Ureter (tissue), 1 donor: Measurements from ENCODE around the gene TAL2. TPM values are rescaled to one million over a fixed set of nuclear protein-coding genes. Genes with fewer than 3 reads are reported as not detected.

Source experiments
- DNase-seq: peaks from one replicate; pipeline ENCODE4 v3.0.0-alpha.2; 2020; ENCODE audit warnings: low spot score
- total RNA-seq: library from RNA; stranded (reverse); gene quantifications from one replicate; pipeline ENCODE4 v1.2.4, GENCODE V29; 2023
- donor health status: DM: yes; HTN: yes; CAD: no.

TAL2 gene
- total RNA-seq, 1 donor from 2014 or later: not detected

GRCh38 chr9:105710638-105711037, 48.4 kb downstream of the TAL2 start:
- DNase-seq: no peak

- DNase-seq: no peak
These were observed 49.6 kb downstream of the TAL2 start for GRCh38 chr9:105711867-105712266.

GRCh38 chr9:105712297-105712696, 50.0 kb downstream of the TAL2 start:
- DNase-seq: no peak

Other genes with a start within 250 kb of the TAL2 start
- gene FSD1L, start 214.4 kb upstream of the TAL2 start, total RNA-seq: 5.0 TPM
- gene FKTN, start 104.3 kb upstream of the TAL2 start, total RNA-seq: 33.7 TPM
- 11.1 TPM for gene TMEM38B, start 32.1 kb downstream of the TAL2 start, total RNA-seq